ENCODE results near the gene CDH5. TPM values are rescaled to one million over a fixed set of nuclear protein-coding genes. Genes with fewer than 3 reads are reported as not detected.

Gene CDH5
- total and polyA plus RNA-seq, 2 of the 8 experiments (the other 6 are each of a cell fraction or from before 2014, with no cell fraction given), result 0.32 TPM

DNA sequence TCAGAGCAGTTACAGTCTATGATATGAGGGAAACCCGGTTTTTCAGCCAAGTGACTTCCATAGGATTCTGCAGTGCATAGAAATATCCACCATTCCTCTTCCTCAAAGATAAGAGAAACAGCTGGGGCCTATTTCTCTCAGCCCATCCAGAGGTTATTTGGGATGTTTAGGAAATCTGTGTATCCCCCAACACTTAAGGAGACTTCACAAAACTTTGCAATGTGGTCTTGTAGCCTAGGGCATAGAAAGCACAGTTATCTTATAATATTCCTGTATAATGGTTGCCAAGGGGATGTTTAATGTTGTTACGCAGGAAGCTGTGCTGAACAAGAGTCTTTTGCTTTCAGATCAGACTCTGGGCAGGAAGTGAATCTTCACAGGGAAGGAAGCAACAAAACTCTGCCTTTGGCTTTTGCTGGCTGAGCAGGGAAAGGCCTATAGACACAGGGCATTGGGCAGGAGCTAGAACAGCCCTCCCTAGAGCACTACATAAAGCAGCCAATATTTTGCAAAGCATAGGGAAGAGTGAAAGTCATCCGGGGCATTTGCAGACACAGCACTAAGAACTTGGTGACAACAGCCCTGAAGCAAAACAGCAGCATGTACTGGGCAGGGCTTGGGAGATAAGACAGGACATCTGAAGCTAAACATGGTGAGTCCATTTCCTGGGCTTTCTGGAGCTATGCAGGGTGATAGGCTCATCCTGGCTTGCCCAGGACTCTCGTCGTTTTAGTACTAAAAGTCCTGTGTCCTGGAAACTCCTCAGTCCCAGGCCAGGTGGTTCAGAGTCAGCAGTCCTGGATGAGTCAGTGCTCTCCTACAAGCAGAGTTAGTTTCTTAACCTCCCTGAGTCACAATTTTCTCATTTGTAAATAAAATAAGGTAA is 41.9 kb downstream of the CDH5 start:
- no peak overlapping the region for H2AK5ac ChIP-seq (ENCODE audit: low read depth, low read length)
- no peak overlapping the region for H3K4me2 ChIP-seq (ENCODE audit: insufficient read depth in 1 of 2, low read depth in 2 of 2, low read length in 2 of 2)
- no peak overlapping the region; the same call in 1 of the 2 replicates for H4K8ac ChIP-seq (ENCODE audit: extremely low read depth, insufficient read depth, low read length)
- H2BK120ac ChIP-seq (replicated peaks; ENCODE audit: low read depth, low read length), result no peak overlapping the region
- peak overlapping the region; percentile 92; the same call in 1 of the 2 replicates for H2AFZ ChIP-seq (ENCODE audit: low read length)
- no peaks in the 10 kb centered on the region for H3K79me2 ChIP-seq (ENCODE audit: control insufficient read depth in 1 of 2, insufficient read depth in 2 of 2, low read length in 2 of 2)
- 0 out of 4 replicates have a peak, but pooled peaks cover 0 to 3% of the 10 kb centered on the region in 2 experiments for H3K9me3 ChIP-seq (ENCODE audit: insufficient read depth in 2 of 2, low read depth in 1 of 2, low read length in 1 of 2)
- H3K23ac ChIP-seq (ENCODE audit: insufficient read length), result no peak overlapping the region
- FAIRE-seq (no peak), DNase-seq (ENCODE audit: low read depth in 1 of 2, low spot score in 2 of 2) (no peak)
- no peaks in the 10 kb centered on the region for H3K36me3 ChIP-seq (ENCODE audit: control insufficient read depth in 2 of 4, insufficient read depth in 4 of 4, low read length in 3 of 4)
- H2BK15ac ChIP-seq (ENCODE audit: low read length), result no peak overlapping the region
- no peak overlapping the region for H3K56ac ChIP-seq (replicated peaks; ENCODE audit: insufficient read length, low read depth, low read length)
- H3K18ac ChIP-seq (ENCODE audit: extremely low read depth, low read length), result no peak overlapping the region
- H3K4ac ChIP-seq (replicated peaks; ENCODE audit: insufficient read length, low read depth, low read length), result no peak overlapping the region
- no peak overlapping the region for H3K9ac ChIP-seq (replicated peaks in 1 of 4; ENCODE audit: extremely low read depth in 1 of 4, low read depth in 3 of 4, low read length in 3 of 4)
- 81% methylated on average over 5 of the region's 5 CpGs; no CpG with 5 or more reads in 1 of the 2 experiments for WGBS, 2 experiments (ENCODE audit: extremely low coverage in 1 of 2, insufficient coverage in 1 of 2, insufficient read length in 1 of 2, insufficient replicate concordance in 2 of 2, low coverage in 1 of 2, low lambda C conversion rate in 2 of 2, missing lambda C conversion rate in 1 of 2)
- ChIA-PET POLR2A (ENCODE audit: partially characterized antibody) (no interaction called here), CTCF (ENCODE audit: partially characterized antibody) (interaction anchor here (0.8 to 11.3 kb wide), 6 partner anchors 18 to 221 kb away, joined by 3 to 226 read pairs (median 9); no protein-coding TSS in a partner anchor)
- no peak for TF ChIP-seq CEBPB (IDR thresholded peaks at IDR 0.05; ENCODE audit: low read depth, low read length)
- no peak for TF ChIP-seq RXRA (IDR thresholded peaks at IDR 0.05; ENCODE audit: insufficient read depth, low read depth, low read length)
- TF ChIP-seq JUND (IDR thresholded peaks at IDR 0.05; ENCODE audit: low read length), result no peak
- TF ChIP-seq SP2 (IDR thresholded peaks at IDR 0.05; ENCODE audit: low read length), result no peak
- TF ChIP-seq BCL11A (IDR thresholded peaks at IDR 0.05; ENCODE audit: low read depth in 2 of 2, low read length in 2 of 2), result no peak
- no peak overlapping the region for H4K91ac ChIP-seq (replicated peaks; ENCODE audit: insufficient read length, low read length)
- H4K20me1 ChIP-seq (replicated peaks in 1 of 2; ENCODE audit: control insufficient read depth in 1 of 2, insufficient read depth in 2 of 2, low read length in 2 of 2), result no peaks in the 10 kb centered on the region
- no peaks in the 10 kb centered on the region for H3K4me1 ChIP-seq (replicated peaks in 1 of 4; ENCODE audit: control insufficient read depth in 3 of 4, insufficient read depth in 4 of 4, low read length in 3 of 4)
- no peak overlapping the region for H3K4me3 ChIP-seq (ENCODE audit: extremely low read depth in 1 of 4, insufficient read depth in 2 of 4, low read depth in 3 of 4, low read length in 4 of 4)
- H4K5ac ChIP-seq (ENCODE audit: insufficient read length, low read depth, low read length), result no peak overlapping the region
- no peak overlapping the region for H3K14ac ChIP-seq (ENCODE audit: insufficient read length)
- no peaks in the 10 kb centered on the region for H3K79me1 ChIP-seq (ENCODE audit: low read depth, low read length)
- H2BK12ac ChIP-seq (ENCODE audit: low read depth, low read length), result no peak overlapping the region
- peaks cover 0 to 3% (median 2%) of the 10 kb centered on the region in 4 experiments; a peak in 2 of 7 replicates for H3K27me3 ChIP-seq (replicated peaks in 1 of 4; ENCODE audit: control insufficient read depth in 3 of 4, extremely low read depth in 1 of 4, insufficient read depth in 3 of 4, low read length in 3 of 4)
- no peak overlapping the region for H3K27ac ChIP-seq (ENCODE audit: low read depth, low read length)
- H2BK5ac ChIP-seq (ENCODE audit: low read depth, low read length), result no peak overlapping the region
- H2BK20ac ChIP-seq (ENCODE audit: low read length), result no peak overlapping the region
- H3K23me2 ChIP-seq (ENCODE audit: low read depth, low read length), result peaks cover 2% of the 10 kb centered on the region; the same call in 1 of the 2 replicates
